ENCODE data around the gene POU2F2.

GRCh38 chr19:42065511-42065910, 66.7 kb downstream of the POU2F2 start:
- TF ChIP-seq CTCF (IDR thresholded peaks at IDR 0.05; ENCODE audit: borderline replicate concordance, extremely low read depth, low read length, poor library complexity, severe bottlenecking): no peak
- no peak for TF ChIP-seq EZH2 (IDR thresholded peaks at IDR 0.05; ENCODE audit: borderline replicate concordance, low read depth, low read length, severe bottlenecking)
